GM23338 (cell line): ENCODE measurements around the gene ANXA6. TPM values are rescaled to one million over a fixed set of nuclear protein-coding genes. Genes with fewer than 3 reads are reported as not detected.

Source experiments
- CTCF ChIP-seq, 2 experiments: fragments of 200-600 bp in 1 of 2; sonication (generic) in 1 of 2; conservative IDR thresholded peaks; 2 replicates each; pipeline versions ENCODE4 v1.5.1 to v1.6.1; 2016 to 2017; ENCODE audit warnings: antibody characterized with exemption in 2 of 2, low read depth in 2 of 2, mild to moderate bottlenecking in 2 of 2, moderate library complexity in 1 of 2
- ETS1 ChIP-seq: IDR thresholded peaks from 2 replicates; pipeline ENCODE4 v1.6.1; 2016; ENCODE audit warnings: antibody characterized with exemption
- EZH2phosphoT487 ChIP-seq: fragments of 200-600 bp; sonication (generic); IDR thresholded peaks from one replicate; pipeline ENCODE4 v1.8.1; 2018; ENCODE audit warnings: antibody characterized with exemption; ENCODE audit not compliant: unreplicated experiment
- POLR2AphosphoS5 ChIP-seq: IDR thresholded peaks from 2 replicates; pipeline ENCODE4 v1.6.1; 2016; ENCODE audit warnings: antibody characterized with exemption, low read depth
- STAT1 ChIP-seq: IDR thresholded peaks from one replicate; pipeline ENCODE4 v1.6.1; 2016; ENCODE audit warnings: antibody characterized with exemption; ENCODE audit not compliant: unreplicated experiment
- polyA plus RNA-seq: library from polyadenylated mRNA; unstranded; fragments of >200 nt; fragmentation: Nextera tagmentation; extraction: Ambion mirVana; gene quantifications from 2 replicates; pipeline ENCODE4 v1.2.1, GENCODE V29; 2016
- total RNA-seq: library from RNA; depleted of rRNA; stranded (reverse); fragments of >200 nt; shearing (Covaris generic); gene quantifications from 2 replicates; pipeline ENCODE4 v1.2.3, GENCODE V29; 2014
- TF ChIP-seq, protein P1 (sequence below): fragments of 250-450 bp; sonication (Bioruptor Pico); IDR thresholded peaks from 2 replicates; pipeline ENCODE4 v1.5.0; 2020; ENCODE audit warnings: mild to moderate bottlenecking, moderate library complexity

ANXA6 gene
- total and polyA plus RNA-seq, 2 experiments from 2014 or later, result 26.5 to 110 TPM

- TF ChIP-seq CTCF (conservative IDR thresholded peaks at IDR 0.05; ENCODE audit: low read depth in 2 of 2) (no peak), POLR2AphosphoS5 (no peak), ETS1 (no peak), EZH2phosphoT487 (no peak), STAT1 (no peak)
- TF ChIP-seq, protein P1, sequence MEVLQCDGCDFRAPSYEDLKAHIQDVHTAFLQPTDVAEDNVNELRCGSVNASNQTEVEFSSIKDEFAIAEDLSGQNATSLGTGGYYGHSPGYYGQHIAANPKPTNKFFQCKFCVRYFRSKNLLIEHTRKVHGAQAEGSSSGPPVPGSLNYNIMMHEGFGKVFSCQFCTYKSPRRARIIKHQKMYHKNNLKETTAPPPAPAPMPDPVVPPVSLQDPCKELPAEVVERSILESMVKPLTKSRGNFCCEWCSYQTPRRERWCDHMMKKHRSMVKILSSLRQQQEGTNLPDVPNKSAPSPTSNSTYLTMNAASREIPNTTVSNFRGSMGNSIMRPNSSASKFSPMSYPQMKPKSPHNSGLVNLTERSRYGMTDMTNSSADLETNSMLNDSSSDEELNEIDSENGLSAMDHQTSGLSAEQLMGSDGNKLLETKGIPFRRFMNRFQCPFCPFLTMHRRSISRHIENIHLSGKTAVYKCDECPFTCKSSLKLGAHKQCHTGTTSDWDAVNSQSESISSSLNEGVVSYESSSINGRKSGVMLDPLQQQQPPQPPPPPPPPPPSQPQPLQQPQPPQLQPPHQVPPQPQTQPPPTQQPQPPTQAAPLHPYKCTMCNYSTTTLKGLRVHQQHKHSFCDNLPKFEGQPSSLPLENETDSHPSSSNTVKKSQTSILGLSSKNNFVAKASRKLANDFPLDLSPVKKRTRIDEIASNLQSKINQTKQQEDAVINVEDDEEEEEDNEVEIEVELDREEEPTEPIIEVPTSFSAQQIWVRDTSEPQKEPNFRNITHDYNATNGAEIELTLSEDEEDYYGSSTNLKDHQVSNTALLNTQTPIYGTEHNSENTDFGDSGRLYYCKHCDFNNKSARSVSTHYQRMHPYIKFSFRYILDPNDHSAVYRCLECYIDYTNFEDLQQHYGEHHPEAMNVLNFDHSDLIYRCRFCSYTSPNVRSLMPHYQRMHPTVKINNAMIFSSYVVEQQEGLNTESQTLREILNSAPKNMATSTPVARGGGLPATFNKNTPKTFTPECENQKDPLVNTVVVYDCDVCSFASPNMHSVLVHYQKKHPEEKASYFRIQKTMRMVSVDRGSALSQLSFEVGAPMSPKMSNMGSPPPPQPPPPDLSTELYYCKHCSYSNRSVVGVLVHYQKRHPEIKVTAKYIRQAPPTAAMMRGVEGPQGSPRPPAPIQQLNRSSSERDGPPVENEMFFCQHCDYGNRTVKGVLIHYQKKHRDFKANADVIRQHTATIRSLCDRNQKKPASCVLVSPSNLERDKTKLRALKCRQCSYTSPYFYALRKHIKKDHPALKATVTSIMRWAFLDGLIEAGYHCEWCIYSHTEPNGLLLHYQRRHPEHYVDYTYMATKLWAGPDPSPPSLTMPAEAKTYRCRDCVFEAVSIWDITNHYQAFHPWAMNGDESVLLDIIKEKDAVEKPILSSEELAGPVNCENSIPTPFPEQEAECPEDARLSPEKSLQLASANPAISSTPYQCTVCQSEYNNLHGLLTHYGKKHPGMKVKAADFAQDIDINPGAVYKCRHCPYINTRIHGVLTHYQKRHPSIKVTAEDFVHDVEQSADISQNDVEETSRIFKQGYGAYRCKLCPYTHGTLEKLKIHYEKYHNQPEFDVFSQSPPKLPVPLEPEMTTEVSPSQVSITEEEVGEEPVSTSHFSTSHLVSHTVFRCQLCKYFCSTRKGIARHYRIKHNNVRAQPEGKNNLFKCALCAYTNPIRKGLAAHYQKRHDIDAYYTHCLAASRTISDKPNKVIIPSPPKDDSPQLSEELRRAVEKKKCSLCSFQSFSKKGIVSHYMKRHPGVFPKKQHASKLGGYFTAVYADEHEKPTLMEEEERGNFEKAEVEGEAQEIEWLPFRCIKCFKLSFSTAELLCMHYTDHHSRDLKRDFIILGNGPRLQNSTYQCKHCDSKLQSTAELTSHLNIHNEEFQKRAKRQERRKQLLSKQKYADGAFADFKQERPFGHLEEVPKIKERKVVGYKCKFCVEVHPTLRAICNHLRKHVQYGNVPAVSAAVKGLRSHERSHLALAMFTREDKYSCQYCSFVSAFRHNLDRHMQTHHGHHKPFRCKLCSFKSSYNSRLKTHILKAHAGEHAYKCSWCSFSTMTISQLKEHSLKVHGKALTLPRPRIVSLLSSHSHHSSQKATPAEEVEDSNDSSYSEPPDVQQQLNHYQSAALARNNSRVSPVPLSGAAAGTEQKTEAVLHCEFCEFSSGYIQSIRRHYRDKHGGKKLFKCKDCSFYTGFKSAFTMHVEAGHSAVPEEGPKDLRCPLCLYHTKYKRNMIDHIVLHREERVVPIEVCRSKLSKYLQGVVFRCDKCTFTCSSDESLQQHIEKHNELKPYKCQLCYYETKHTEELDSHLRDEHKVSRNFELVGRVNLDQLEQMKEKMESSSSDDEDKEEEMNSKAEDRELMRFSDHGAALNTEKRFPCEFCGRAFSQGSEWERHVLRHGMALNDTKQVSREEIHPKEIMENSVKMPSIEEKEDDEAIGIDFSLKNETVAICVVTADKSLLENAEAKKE, result no peak
Measured at GRCh38 chr5:151125421-151125820, 32.2 kb downstream of the ANXA6 start (continued).
